SK-N-SH (cell line): ENCODE results near the gene CFAP92.

ENCODE experiments used
- CTCF ChIP-seq: fragments of 200-600 bp; sonication (generic); IDR thresholded peaks from 2 replicates; pipeline ENCODE4 v1.6.1; 2017; ENCODE audit warnings: antibody characterized with exemption, mild to moderate bottlenecking, moderate library complexity
- RCOR1 ChIP-seq: fragments of 150-350 bp; IDR thresholded peaks from 2 replicates; pipeline ENCODE4 v1.6.1; 2017; ENCODE audit warnings: antibody characterized with exemption, low read length

GRCh38 chr3:128922804-128923459 is 70.9 kb downstream of the CFAP92 start:
- TF ChIP-seq CTCF (no peak), RCOR1 (no peak)
